A549 (cell line): Measurements from ENCODE around the gene C8G. TPM values are rescaled to one million over a fixed set of nuclear protein-coding genes. Genes with fewer than 3 reads are reported as not detected.

Experiments used
- ATAC-seq, 2 experiments: fragments of 200-7000 bp in 1 of 2; fragments of >200 bp in 1 of 2; cut with Nextera tagmentation in 1 of 2; cut with Tn5 transposase in 1 of 2; 3 replicates each; pipeline versions ENCODE4 v1.8.0 to v1.9.1; 2018 to 2020; ENCODE audit warnings: mild to moderate bottlenecking in 1 of 2, moderate library complexity in 1 of 2
- CTCF ChIA-PET: fragments of 300-600 bp; sonication (Branson Sonifier 250); formaldehyde crosslinking; extraction: SDS; loops from one replicate; lab custom pipeline; 2021; ENCODE audit warnings: antibody characterized with exemption, inconsistent platforms; lab: Yijun Ruan, JAX
- POLR2A ChIA-PET: fragments of 350-600 bp; formaldehyde crosslinking; extraction: SDS; loops from one replicate; lab custom pipeline; 2021; ENCODE audit warnings: antibody characterized with exemption, inconsistent platforms; lab: Yijun Ruan, JAX
- DNase-seq, 2 experiments: peaks; one replicate each; pipeline versions ENCODE4 v3.0.0 to v3.0.0-alpha.2; 2011 to 2016; ENCODE audit warnings: low read depth in 1 of 2, low spot score in 1 of 2
- FAIRE-seq: peaks from 2 replicates; lab custom pipeline; 2011; peaks lifted over from hg19 to GRCh38; lab: Jason Lieb, UNC
- H3K27ac ChIP-seq, 2 experiments: fragments of >200 bp; sonication (Bioruptor Twin); formaldehyde crosslinking; 3 replicates each; pipeline ENCODE4 v1.5.1; 2016 to 2017
- H3K4me1 ChIP-seq: fragments of >200 bp; sonication (Bioruptor Twin); formaldehyde crosslinking; 3 replicates; pipeline ENCODE4 v1.6.1; 2016
- H3K4me2 ChIP-seq: fragments of >200 bp; sonication (Bioruptor Twin); formaldehyde crosslinking; 3 replicates; pipeline ENCODE4 v1.6.1; 2016
- H3K4me3 ChIP-seq: fragments of >200 bp; sonication (Bioruptor Twin); formaldehyde crosslinking; 3 replicates; pipeline ENCODE4 v1.5.1; 2016
- H3K9me3 ChIP-seq: fragments of >200 bp; sonication (Bioruptor Twin); formaldehyde crosslinking; 3 replicates; pipeline ENCODE4 v1.6.1; 2016
- CHD2 ChIP-seq: fragments of 150-350 bp; IDR thresholded peaks from 2 replicates; pipeline ENCODE4 v1.6.1; 2014; ENCODE audit warnings: low read length; ENCODE audit not compliant: partially characterized antibody
- CHD4 ChIP-seq: fragments of 200-600 bp; sonication (generic); IDR thresholded peaks from 2 replicates; pipeline ENCODE4 v1.6.1; 2016; ENCODE audit warnings: antibody characterized with exemption, mild to moderate bottlenecking, borderline replicate concordance
- EHMT2 ChIP-seq: fragments of 200-600 bp; sonication (generic); IDR thresholded peaks from 2 replicates; pipeline ENCODE4 v1.6.1; 2016; ENCODE audit warnings: antibody characterized with exemption, low read depth, mild to moderate bottlenecking, moderate library complexity
- ESRRA ChIP-seq: fragments of 150-350 bp; IDR thresholded peaks from 2 replicates; pipeline ENCODE4 v1.6.1; 2014; ENCODE audit warnings: mild to moderate bottlenecking, low read length, borderline replicate concordance
- FOXS1 ChIP-seq: fragments of 250-450 bp; sonication (Bioruptor Pico); IDR thresholded peaks from 2 replicates; pipeline ENCODE4 v1.5.0; 2020; ENCODE audit warnings: mild to moderate bottlenecking, moderate library complexity
- JUN ChIP-seq, 2 experiments: fragments of >200 bp; sonication (Bioruptor Twin); formaldehyde crosslinking; IDR thresholded peaks; 2 replicates in 1 of 2; 3 replicates in 1 of 2; pipeline ENCODE4 v1.6.1; 2016 to 2017
- KDM5A ChIP-seq: fragments of 200-600 bp; sonication (generic); IDR thresholded peaks from 2 replicates; pipeline ENCODE4 v1.6.1; 2016; ENCODE audit warnings: antibody characterized with exemption, mild to moderate bottlenecking
- MAFK ChIP-seq: fragments of 450-650 bp; IDR thresholded peaks from 2 replicates; pipeline ENCODE4 v1.6.1; 2014; ENCODE audit not compliant: partially characterized antibody
- MYC ChIP-seq: IDR thresholded peaks from 2 replicates; pipeline ENCODE4 v1.6.1; 2012; ENCODE audit warnings: mild to moderate bottlenecking, inconsistent platforms, low read length, improper control_type of control experiment, borderline replicate concordance
- NPAS2 ChIP-seq: fragments of 250-450 bp; sonication (Bioruptor Pico); IDR thresholded peaks from 2 replicates; pipeline ENCODE4 v1.8.0; 2022; ENCODE audit warnings: mild to moderate bottlenecking, moderate library complexity, borderline replicate concordance
- NR3C1 ChIP-seq: fragments of >200 bp; sonication (Bioruptor Twin); formaldehyde crosslinking; IDR thresholded peaks from 3 replicates; pipeline ENCODE4 v1.6.1; 2017
- PHF8 ChIP-seq: fragments of 200-600 bp; sonication (generic); IDR thresholded peaks from 2 replicates; pipeline ENCODE4 v1.6.1; 2016; ENCODE audit warnings: low read depth, mild to moderate bottlenecking, antibody characterized with exemption, moderate library complexity, borderline replicate concordance
- RFX5 ChIP-seq: fragments of 450-650 bp; IDR thresholded peaks from 2 replicates; pipeline ENCODE4 v1.7.1; 2014; ENCODE audit warnings: antibody characterized with exemption, mild to moderate bottlenecking, moderate library complexity
- SMC3 ChIP-seq: fragments of >200 bp; sonication (Bioruptor Twin); formaldehyde crosslinking; IDR thresholded peaks from 3 replicates; pipeline ENCODE4 v1.6.1; 2018; ENCODE audit warnings: inconsistent platforms
- ZSCAN20 ChIP-seq: fragments of 250-450 bp; sonication (Bioruptor Pico); IDR thresholded peaks from 2 replicates; pipeline ENCODE4 v1.8.0; 2022; ENCODE audit warnings: mild to moderate bottlenecking, moderate library complexity
- WGBS: methylation state at CpG from one replicate; pipeline ENCODE4 v1.1.6; 2017; ENCODE audit errors: missing lambda C conversion rate; 5-methylcytosine and 5-hydroxymethylcytosine counted together
- polyA plus RNA-seq, 4 experiments: library from polyadenylated mRNA; depleted of rRNA in 3 of 4; stranded (reverse); fragments of >200 nt; fragmentation: RNase III in 1 of 4; extraction: RNeasy Plus Mini Kit Qiagen cat#74134 plus additional on column Dnase treatment in 1 of 4; gene quantifications; 2 replicates in 3 of 4; 3 replicates in 1 of 4; pipeline ENCODE4 v1.2.3, GENCODE V29; 2011 to 2017
- TF ChIP-seq, protein P1 (sequence below): fragments of 250-450 bp; sonication (Bioruptor Pico); IDR thresholded peaks from 2 replicates; pipeline ENCODE4 v1.5.0; 2020; ENCODE audit warnings: low read depth, mild to moderate bottlenecking, moderate library complexity
- TF ChIP-seq, protein P2 (sequence below): fragments of >200 bp; sonication (Bioruptor Twin); formaldehyde crosslinking; IDR thresholded peaks from 3 replicates; pipeline ENCODE4 v1.6.1; 2016

C8G gene
- polyA plus RNA-seq, 2 of the 4 experiments (the other 2 are of a cell fraction): 0.45 to 1.3 TPM

DNA sequence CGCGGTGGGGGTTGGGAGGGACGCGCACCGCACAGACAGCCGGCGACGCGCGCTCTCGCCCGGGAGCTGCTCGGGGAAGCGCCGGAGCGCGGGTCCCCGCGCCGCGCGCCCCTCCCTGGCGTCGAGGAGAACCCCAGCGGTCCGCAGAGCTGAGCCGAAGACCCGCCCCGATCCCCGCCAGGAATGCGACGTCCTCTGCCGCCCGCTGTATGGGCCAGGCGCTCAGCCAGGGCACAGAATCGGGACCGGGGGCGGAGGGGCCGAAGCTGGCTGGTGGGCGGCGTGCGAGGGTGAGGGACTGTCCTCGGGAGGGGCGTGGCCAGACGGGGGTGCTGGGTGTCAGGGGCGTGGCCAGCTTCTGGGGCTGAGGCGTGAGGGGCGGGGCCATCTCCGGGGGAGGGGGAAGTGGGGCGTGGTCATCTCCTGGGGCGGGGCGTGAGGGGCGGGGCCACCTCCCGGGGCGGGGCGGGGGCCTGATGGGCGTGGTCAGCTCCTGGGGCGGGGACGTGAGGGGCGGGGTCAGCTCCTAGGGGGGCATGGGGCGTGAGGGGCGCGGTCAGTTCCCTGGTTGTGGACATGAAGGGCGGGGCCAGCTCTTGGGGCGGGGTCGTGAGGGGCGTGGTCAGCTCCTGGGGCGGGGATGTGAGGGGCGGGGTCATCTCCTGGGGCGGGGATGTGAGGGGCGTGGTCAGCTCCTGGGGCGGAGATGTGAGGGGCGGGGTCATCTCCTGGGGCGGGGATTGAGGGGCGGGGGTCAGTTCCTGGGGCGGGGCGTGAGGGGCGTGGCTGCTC, 33.2 kb downstream of the C8G start:
- DNase-seq (peak; percentile 89 to 95), ATAC-seq (peak; percentile 4 to 56)
- Histone ChIP-seq H3K9me3 (no peaks in the 10 kb centered on the region), H3K4me3 (peak overlapping the region; percentile 45)
- TF ChIP-seq CHD4 (no peak), NPAS2 (CRISPR knock-in tag) (no peak), CHD2 (no peak), FOXS1 (CRISPR knock-in tag) (no peak), ZSCAN20 (CRISPR knock-in tag) (no peak), MYC (no peak)
- TF ChIP-seq, protein P1, sequence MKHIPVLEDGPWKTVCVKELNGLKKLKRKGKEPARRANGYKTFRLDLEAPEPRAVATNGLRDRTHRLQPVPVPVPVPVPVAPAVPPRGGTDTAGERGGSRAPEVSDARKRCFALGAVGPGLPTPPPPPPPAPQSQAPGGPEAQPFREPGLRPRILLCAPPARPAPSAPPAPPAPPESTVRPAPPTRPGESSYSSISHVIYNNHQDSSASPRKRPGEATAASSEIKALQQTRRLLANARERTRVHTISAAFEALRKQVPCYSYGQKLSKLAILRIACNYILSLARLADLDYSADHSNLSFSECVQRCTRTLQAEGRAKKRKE (CRISPR knock-in tag): no peak
- TF ChIP-seq, protein P2, sequence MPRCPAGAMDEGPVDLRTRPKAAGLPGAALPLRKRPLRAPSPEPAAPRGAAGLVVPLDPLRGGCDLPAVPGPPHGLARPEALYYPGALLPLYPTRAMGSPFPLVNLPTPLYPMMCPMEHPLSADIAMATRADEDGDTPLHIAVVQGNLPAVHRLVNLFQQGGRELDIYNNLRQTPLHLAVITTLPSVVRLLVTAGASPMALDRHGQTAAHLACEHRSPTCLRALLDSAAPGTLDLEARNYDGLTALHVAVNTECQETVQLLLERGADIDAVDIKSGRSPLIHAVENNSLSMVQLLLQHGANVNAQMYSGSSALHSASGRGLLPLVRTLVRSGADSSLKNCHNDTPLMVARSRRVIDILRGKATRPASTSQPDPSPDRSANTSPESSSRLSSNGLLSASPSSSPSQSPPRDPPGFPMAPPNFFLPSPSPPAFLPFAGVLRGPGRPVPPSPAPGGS: no peak
- TF ChIP-seq, all 56 proteins: peak for 0
- CTCF ChIA-PET: interaction anchor here (0.8 to 1.9 kb wide), 7 partner anchors 11 to 71 kb away, joined by 3 to 6 read pairs (median 3); partner anchors contain the start of gene PAXX
- Histone ChIP-seq H3K27ac (peak overlapping the region; percentile 52 to 94), H3K4me1 (peaks cover 14% of the 10 kb centered on the region), H3K4me2 (peak overlapping the region; percentile 81)
- WGBS: no CpG with 5 or more reads among the region's 78 CpGs
- POLR2A ChIA-PET: interaction anchor here (0.6 to 1.5 kb wide), 5 partner anchors 14 to 92 kb away, joined by 3 to 20 read pairs (median 3); partner anchors contain the start of genes PAXX and TRAF2
- FAIRE-seq: no peak

DNA sequence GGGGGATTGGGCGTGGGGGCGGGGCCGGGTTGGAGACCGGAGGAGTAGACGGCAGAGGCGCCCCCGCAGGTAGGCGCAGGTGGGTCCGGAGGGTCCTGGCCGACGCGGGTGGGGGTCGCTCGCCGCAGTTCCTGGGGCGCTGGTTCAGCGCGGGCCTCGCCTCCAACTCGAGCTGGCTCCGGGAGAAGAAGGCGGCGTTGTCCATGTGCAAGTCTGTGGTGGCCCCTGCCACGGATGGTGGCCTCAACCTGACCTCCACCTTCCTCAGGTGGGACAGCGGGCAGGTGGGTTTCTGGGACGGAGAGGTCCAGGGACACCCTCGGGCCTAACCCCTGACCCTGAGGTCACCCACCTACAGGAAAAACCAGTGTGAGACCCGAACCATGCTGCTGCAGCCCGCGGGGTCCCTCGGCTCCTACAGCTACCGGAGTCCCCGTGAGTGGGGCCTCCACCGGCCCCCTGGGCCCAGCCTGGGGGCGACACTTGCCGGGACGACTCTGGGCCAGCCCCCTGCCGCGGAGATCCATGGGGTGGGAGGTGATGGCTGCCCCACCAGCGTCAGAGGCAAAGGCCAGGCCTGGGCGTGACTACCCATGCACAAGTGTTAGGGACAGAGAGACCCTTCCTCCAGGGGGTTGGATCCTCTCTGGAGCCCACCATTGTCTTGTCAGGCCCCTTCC, 34.0 kb downstream of the C8G start:
- TF ChIP-seq NR3C1 (no peak), SMC3 (no peak), RFX5 (no peak), JUN (IDR thresholded peaks at IDR 0.05) (no peak), ESRRA (no peak), MAFK (no peak), PHF8 (no peak), KDM5A (no peak), FOXS1 (CRISPR knock-in tag) (no peak), EHMT2 (no peak)
- H3K4me2 ChIP-seq: peak overlapping the region; percentile 81
- ATAC-seq (peak in 1 of 2 experiments; percentile 12; a peak in 3 of 6 replicates), DNase-seq (no peak), FAIRE-seq (no peak)
- CTCF ChIA-PET: interaction anchor here (0.9 to 1.9 kb wide), 5 partner anchors 10 to 70 kb away, joined by 3 to 6 read pairs (median 3); partner anchors contain the start of gene PAXX
- H3K4me1 ChIP-seq: peaks cover 14% of the 10 kb centered on the region
- POLR2A ChIA-PET: interaction anchor here (1.3 to 1.5 kb wide), 2 partner anchors 13 to 93 kb away, joined by 3 to 20 read pairs; partner anchors contain the start of genes PAXX and TRAF2
- no peaks in the 10 kb centered on the region for H3K9me3 ChIP-seq
- H3K27ac ChIP-seq: peak overlapping the region in 1 of 2 experiments; percentile 49; a peak in 2 of 6 replicates
- H3K4me3 ChIP-seq: no peak overlapping the region; the same call in 2 of the 3 replicates
- WGBS: 45% methylated on average over 27 of the region's 41 CpGs
